HEK293 (cell line): ENCODE measurements around the gene FCER2.

Experiments used
- BCL11A ChIP-seq: fragments of 450-650 bp; formaldehyde crosslinking; IDR thresholded peaks from 2 replicates; pipeline ENCODE4 v1.5.1; 2016; ENCODE audit warnings: low read depth, missing biosample characterization, missing genetic modification characterization
- CTCF ChIP-seq: fragments of 450-650 bp; formaldehyde crosslinking; IDR thresholded peaks from 2 replicates; pipeline ENCODE4 v1.5.1; 2016; ENCODE audit warnings: missing biosample characterization, missing genetic modification characterization
- SP3 ChIP-seq: fragments of 450-650 bp; formaldehyde crosslinking; IDR thresholded peaks from 2 replicates; pipeline ENCODE4 v1.5.1; 2016; ENCODE audit warnings: missing biosample characterization, missing genetic modification characterization
- ZBTB20 ChIP-seq: fragments of 450-650 bp; formaldehyde crosslinking; IDR thresholded peaks from 2 replicates; pipeline ENCODE4 v1.5.1; 2016; ENCODE audit warnings: missing biosample characterization, missing genetic modification characterization
- ZNF274 ChIP-seq, 2 experiments: fragments of 200-500 bp in 1 of 2; fragments of 450-650 bp in 1 of 2; sonication (Bioruptor generic) in 1 of 2; formaldehyde crosslinking in 1 of 2; IDR thresholded peaks; 2 replicates each; pipeline versions ENCODE4 v1.5.1 to v1.6.1; 2014 to 2016; ENCODE audit warnings: borderline replicate concordance in 1 of 2, inconsistent platforms in 1 of 2, low read length in 1 of 2, missing biosample characterization in 1 of 2, missing genetic modification characterization in 1 of 2
- ZNF548 ChIP-seq: fragments of 450-650 bp; formaldehyde crosslinking; IDR thresholded peaks from 2 replicates; pipeline ENCODE4 v1.5.1; 2016; ENCODE audit warnings: missing biosample characterization, missing genetic modification characterization
- ZNF549 ChIP-seq: fragments of 450-650 bp; IDR thresholded peaks from 2 replicates; pipeline ENCODE4 v1.5.1; 2018; ENCODE audit warnings: missing biosample characterization, missing genetic modification characterization, mild to moderate bottlenecking, inconsistent platforms, moderate library complexity
- TF ChIP-seq, protein P1 (sequence below): fragments of 450-650 bp; formaldehyde crosslinking; conservative IDR thresholded peaks from 2 replicates; pipeline ENCODE4 v1.5.1; 2016; ENCODE audit warnings: low read depth, missing biosample characterization, missing genetic modification characterization
- TF ChIP-seq, protein P2 (sequence below): fragments of 450-650 bp; formaldehyde crosslinking; IDR thresholded peaks from 2 replicates; pipeline ENCODE4 v1.5.1; 2016; ENCODE audit warnings: missing biosample characterization, missing genetic modification characterization, low read depth
- TF ChIP-seq, protein P3 (sequence below): fragments of 450-650 bp; formaldehyde crosslinking; IDR thresholded peaks from 2 replicates; pipeline ENCODE4 v1.5.1; 2016; ENCODE audit warnings: missing biosample characterization, missing genetic modification characterization

GRCh38 chr19:7731218-7731595 lies 29.3 kb upstream of the FCER2 start:
- TF ChIP-seq CTCF (tag by site-specific recombination) (no peak), ZNF274 (IDR thresholded peaks at IDR 0.05; ENCODE audit: low read length) (no peak), ZNF274 (tag by site-specific recombination; IDR thresholded peaks at IDR 0.05; ENCODE audit: borderline replicate concordance) (no peak), ZBTB20 (tag by site-specific recombination) (no peak), ZNF549 (tag by site-specific recombination) (no peak), BCL11A (tag by site-specific recombination) (no peak), SP3 (tag by site-specific recombination) (no peak), ZNF548 (no peak)
- TF ChIP-seq, protein P1, sequence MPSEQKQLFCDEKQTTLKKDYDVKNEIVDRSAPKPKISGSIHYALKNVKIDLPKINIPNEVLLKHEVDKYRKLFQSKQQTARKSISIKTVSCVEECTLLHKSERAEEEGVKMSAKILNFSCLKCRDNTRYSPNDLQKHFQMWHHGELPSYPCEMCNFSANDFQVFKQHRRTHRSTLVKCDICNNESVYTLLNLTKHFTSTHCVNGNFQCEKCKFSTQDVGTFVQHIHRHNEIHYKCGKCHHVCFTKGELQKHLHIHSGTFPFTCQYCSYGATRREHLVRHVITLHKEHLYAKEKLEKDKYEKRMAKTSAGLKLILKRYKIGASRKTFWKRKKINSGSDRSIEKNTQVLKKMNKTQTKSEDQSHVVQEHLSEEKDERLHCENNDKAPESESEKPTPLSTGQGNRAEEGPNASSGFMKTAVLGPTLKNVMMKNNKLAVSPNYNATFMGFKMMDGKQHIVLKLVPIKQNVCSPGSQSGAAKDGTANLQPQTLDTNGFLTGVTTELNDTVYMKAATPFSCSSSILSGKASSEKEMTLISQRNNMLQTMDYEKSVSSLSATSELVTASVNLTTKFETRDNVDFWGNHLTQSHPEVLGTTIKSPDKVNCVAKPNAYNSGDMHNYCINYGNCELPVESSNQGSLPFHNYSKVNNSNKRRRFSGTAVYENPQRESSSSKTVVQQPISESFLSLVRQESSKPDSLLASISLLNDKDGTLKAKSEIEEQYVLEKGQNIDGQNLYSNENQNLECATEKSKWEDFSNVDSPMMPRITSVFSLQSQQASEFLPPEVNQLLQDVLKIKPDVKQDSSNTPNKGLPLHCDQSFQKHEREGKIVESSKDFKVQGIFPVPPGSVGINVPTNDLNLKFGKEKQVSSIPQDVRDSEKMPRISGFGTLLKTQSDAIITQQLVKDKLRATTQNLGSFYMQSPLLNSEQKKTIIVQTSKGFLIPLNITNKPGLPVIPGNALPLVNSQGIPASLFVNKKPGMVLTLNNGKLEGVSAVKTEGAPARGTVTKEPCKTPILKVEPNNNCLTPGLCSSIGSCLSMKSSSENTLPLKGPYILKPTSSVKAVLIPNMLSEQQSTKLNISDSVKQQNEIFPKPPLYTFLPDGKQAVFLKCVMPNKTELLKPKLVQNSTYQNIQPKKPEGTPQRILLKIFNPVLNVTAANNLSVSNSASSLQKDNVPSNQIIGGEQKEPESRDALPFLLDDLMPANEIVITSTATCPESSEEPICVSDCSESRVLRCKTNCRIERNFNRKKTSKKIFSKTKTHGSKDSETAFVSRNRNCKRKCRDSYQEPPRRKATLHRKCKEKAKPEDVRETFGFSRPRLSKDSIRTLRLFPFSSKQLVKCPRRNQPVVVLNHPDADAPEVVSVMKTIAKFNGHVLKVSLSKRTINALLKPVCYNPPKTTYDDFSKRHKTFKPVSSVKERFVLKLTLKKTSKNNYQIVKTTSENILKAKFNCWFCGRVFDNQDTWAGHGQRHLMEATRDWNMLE (tag by site-specific recombination): no peak
- TF ChIP-seq, protein P2, sequence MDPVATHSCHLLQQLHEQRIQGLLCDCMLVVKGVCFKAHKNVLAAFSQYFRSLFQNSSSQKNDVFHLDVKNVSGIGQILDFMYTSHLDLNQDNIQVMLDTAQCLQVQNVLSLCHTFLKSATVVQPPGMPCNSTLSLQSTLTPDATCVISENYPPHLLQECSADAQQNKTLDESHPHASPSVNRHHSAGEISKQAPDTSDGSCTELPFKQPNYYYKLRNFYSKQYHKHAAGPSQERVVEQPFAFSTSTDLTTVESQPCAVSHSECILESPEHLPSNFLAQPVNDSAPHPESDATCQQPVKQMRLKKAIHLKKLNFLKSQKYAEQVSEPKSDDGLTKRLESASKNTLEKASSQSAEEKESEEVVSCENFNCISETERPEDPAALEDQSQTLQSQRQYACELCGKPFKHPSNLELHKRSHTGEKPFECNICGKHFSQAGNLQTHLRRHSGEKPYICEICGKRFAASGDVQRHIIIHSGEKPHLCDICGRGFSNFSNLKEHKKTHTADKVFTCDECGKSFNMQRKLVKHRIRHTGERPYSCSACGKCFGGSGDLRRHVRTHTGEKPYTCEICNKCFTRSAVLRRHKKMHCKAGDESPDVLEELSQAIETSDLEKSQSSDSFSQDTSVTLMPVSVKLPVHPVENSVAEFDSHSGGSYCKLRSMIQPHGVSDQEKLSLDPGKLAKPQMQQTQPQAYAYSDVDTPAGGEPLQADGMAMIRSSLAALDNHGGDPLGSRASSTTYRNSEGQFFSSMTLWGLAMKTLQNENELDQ (tag by site-specific recombination): no peak
- TF ChIP-seq, protein P3, sequence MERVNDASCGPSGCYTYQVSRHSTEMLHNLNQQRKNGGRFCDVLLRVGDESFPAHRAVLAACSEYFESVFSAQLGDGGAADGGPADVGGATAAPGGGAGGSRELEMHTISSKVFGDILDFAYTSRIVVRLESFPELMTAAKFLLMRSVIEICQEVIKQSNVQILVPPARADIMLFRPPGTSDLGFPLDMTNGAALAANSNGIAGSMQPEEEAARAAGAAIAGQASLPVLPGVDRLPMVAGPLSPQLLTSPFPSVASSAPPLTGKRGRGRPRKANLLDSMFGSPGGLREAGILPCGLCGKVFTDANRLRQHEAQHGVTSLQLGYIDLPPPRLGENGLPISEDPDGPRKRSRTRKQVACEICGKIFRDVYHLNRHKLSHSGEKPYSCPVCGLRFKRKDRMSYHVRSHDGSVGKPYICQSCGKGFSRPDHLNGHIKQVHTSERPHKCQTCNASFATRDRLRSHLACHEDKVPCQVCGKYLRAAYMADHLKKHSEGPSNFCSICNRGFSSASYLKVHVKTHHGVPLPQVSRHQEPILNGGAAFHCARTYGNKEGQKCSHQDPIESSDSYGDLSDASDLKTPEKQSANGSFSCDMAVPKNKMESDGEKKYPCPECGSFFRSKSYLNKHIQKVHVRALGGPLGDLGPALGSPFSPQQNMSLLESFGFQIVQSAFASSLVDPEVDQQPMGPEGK: no peak
